Right atrium auricular region (tissue), 2 donors: ENCODE results near the gene FGA. TPM values are rescaled to one million over a fixed set of nuclear protein-coding genes. Genes with fewer than 3 reads are reported as not detected.

Experiments
- DNase-seq: peaks from one replicate; pipeline ENCODE4 v3.0.0-alpha.2; 2019; ENCODE audit warnings: low spot score
- H3K27ac ChIP-seq, 2 donors: fragments of 200-600 bp; sonication (generic); 1 replicate in 1 of 2; 2 replicates in 1 of 2; pipeline ENCODE4 v1.5.1; 2016 to 2019
- H3K27me3 ChIP-seq, 2 donors: fragments of 200-600 bp; sonication (generic); one replicate each; pipeline versions ENCODE4 v1.5.1 to v1.6.0; 2017 to 2019
- H3K36me3 ChIP-seq: fragments of 200-600 bp; sonication (generic); one replicate; pipeline ENCODE4 v1.5.1; 2016
- H3K4me1 ChIP-seq, 2 donors: fragments of 200-600 bp; sonication (generic); one replicate each; pipeline versions ENCODE4 v1.5.1 to v1.6.0; 2017 to 2019
- H3K4me3 ChIP-seq, 2 donors: fragments of 200-600 bp; sonication (generic); 1 replicate in 1 of 2; 2 replicates in 1 of 2; pipeline ENCODE4 v1.5.1; 2017 to 2019; ENCODE audit warnings: mild to moderate bottlenecking in 1 of 2, moderate library complexity in 1 of 2
- H3K9me3 ChIP-seq, 2 donors: fragments of 200-600 bp; sonication (generic); one replicate each; pipeline ENCODE4 v1.5.1; 2019
- total RNA-seq, 2 donors: library from RNA; depleted of rRNA; stranded (reverse); fragments of >200 nt; gene quantifications; one replicate each; pipeline ENCODE4 v1.1.0, GENCODE V29; 2016
- TF ChIP-seq, protein P1 (sequence below), 2 donors: fragments of 200-600 bp; sonication (generic); IDR thresholded peaks; one replicate each; pipeline ENCODE4 v1.5.1; 2019; ENCODE audit warnings: antibody characterized with exemption in 2 of 2

Gene FGA
- total RNA-seq, 2 donors from 2014 or later: not detected

GRCh38 chr4:154589296-154590197, 995 bp downstream of the FGA start:
- Histone ChIP-seq H3K36me3 (no peaks in the 10 kb centered on the region), H3K27ac (no peak overlapping the region), H3K4me1 (no peaks in the 10 kb centered on the region), H3K27me3 (no peaks in the 10 kb centered on the region), H3K4me3 (no peak overlapping the region), H3K9me3 (no peaks in the 10 kb centered on the region)
- no peak for DNase-seq
- TF ChIP-seq, protein P1, sequence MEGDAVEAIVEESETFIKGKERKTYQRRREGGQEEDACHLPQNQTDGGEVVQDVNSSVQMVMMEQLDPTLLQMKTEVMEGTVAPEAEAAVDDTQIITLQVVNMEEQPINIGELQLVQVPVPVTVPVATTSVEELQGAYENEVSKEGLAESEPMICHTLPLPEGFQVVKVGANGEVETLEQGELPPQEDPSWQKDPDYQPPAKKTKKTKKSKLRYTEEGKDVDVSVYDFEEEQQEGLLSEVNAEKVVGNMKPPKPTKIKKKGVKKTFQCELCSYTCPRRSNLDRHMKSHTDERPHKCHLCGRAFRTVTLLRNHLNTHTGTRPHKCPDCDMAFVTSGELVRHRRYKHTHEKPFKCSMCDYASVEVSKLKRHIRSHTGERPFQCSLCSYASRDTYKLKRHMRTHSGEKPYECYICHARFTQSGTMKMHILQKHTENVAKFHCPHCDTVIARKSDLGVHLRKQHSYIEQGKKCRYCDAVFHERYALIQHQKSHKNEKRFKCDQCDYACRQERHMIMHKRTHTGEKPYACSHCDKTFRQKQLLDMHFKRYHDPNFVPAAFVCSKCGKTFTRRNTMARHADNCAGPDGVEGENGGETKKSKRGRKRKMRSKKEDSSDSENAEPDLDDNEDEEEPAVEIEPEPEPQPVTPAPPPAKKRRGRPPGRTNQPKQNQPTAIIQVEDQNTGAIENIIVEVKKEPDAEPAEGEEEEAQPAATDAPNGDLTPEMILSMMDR (IDR thresholded peaks at IDR 0.05): no peak

DNA sequence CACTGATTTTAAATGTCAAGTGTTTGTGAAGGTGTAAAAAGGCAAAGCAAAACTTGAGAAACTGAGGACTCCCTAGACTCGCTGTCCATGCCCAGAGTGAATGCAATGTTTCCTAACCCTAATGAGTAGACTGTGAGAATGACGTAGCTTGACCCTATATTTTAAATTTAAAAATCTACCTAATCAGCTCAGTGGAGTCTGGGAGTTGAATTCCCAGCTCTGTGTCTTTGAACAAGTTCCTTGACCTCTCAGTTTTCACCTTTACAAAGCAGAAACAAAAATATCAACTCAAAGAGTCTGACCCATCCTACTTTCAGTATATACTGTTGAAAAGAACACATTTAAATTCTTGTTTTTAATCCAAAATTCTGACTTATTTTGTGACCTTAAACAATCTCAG, 2.3 kb downstream of the FGA start:
- Histone ChIP-seq H3K4me3 (no peak overlapping the region), H3K27me3 (no peaks in the 10 kb centered on the region), H3K36me3 (no peaks in the 10 kb centered on the region), H3K9me3 (no peaks in the 10 kb centered on the region), H3K4me1 (no peaks in the 10 kb centered on the region), H3K27ac (no peak overlapping the region)
- TF ChIP-seq, protein P1 (IDR thresholded peaks at IDR 0.05): no peak
- DNase-seq: no peak

GRCh38 chr4:154586296-154587033, 4.1 kb downstream of the FGA start:
- TF ChIP-seq, protein P1 (IDR thresholded peaks at IDR 0.05): no peak
- H3K36me3 ChIP-seq: no peaks in the 10 kb centered on the region
- H3K4me3 ChIP-seq: no peak overlapping the region
- no peak for DNase-seq
- H3K9me3 ChIP-seq: no peaks in the 10 kb centered on the region
- H3K27ac ChIP-seq: no peak overlapping the region
- H3K4me1 ChIP-seq: no peaks in the 10 kb centered on the region
- no peaks in the 10 kb centered on the region for H3K27me3 ChIP-seq

GRCh38 chr4:154585369-154586018, 5.0 kb downstream of the FGA start:
- H3K36me3 ChIP-seq: no peaks in the 10 kb centered on the region
- no peaks in the 10 kb centered on the region for H3K9me3 ChIP-seq
- no peaks in the 10 kb centered on the region for H3K4me1 ChIP-seq
- H3K4me3 ChIP-seq: no peak overlapping the region
- no peak for DNase-seq
- TF ChIP-seq, protein P1 (IDR thresholded peaks at IDR 0.05): no peak
- no peaks in the 10 kb centered on the region for H3K27me3 ChIP-seq
- H3K27ac ChIP-seq: no peak overlapping the region

GRCh38 chr4:154584259-154584658, 6.3 kb downstream of the FGA start:
- no peak for DNase-seq
- no peaks in the 10 kb centered on the region for H3K36me3 ChIP-seq
- no peaks in the 10 kb centered on the region for H3K27me3 ChIP-seq
- no peaks in the 10 kb centered on the region for H3K4me1 ChIP-seq
- H3K9me3 ChIP-seq: no peaks in the 10 kb centered on the region
- TF ChIP-seq, protein P1 (IDR thresholded peaks at IDR 0.05): no peak
- H3K4me3 ChIP-seq: no peak overlapping the region
- H3K27ac ChIP-seq: no peak overlapping the region
